Measurements from ENCODE around the gene SOBP.

The SOBP gene

DNA sequence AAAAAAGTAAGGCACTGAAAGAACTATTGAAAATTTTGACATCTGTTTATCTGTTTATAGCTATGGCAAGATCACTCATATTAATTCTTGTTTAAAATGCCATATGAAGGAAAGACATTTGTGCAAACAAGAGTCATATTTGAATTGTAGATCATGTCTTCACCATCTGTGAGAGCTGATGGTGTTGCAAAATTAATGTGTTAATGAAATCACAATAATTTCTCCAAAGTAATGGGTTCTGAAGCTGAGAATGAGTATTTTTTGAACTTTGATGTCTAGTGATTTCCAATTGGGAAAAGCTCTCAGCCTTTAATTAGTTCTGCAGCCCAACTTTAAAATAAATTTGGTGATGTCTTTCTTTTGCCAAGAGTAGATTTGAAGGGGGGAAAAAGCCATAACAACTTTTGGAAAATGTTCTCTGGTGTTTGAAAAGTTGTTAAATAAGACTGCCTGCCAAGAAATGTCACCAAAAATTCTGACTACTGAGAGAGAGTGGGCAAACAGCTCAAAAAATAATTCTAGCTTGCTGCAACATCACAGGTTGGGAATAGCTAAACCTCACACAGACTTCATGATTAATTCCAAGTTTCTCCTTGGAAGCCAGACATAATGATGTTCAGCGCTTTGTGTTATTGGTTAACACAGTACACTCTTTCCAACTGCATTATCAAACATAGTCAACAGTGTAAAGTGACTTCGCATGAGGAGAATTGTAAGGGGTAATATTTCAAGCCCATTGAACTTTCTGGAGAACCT is 142.6 kb downstream of the SOBP start:
- TF ChIP-seq GATA3 (IDR thresholded peaks at IDR 0.05; ENCODE audit: low read depth, low read length) (no peak), GATA2 (IDR thresholded peaks at IDR 0.05; ENCODE audit: low read depth, low read length) (no peak)

DNA sequence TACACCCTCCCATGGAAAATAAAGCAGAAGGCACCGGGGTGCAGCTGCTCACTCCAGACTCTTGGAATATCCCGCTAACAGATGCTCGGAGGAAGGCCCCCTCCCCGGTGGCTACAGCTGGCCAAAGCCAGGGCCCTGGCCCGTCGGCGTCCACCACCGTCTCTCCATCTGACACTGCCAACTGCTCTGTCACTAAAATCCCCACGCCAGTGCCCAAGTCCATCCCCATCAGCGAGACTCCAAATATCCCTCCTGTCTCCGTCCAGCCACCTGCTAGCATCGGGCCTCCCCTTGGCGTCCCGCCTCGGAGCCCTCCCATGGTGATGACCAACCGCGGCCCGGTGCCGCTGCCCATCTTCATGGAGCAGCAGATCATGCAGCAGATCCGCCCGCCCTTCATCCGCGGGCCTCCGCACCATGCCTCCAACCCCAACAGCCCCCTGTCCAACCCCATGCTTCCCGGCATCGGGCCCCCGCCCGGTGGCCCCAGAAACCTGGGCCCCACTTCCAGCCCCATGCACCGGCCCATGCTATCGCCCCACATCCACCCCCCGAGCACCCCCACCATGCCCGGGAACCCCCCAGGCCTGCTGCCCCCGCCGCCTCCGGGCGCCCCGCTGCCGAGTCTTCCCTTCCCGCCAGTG is 143.9 kb downstream of the SOBP start:
- no peak for TF ChIP-seq GATA3 (IDR thresholded peaks at IDR 0.05; ENCODE audit: low read depth, low read length)
- TF ChIP-seq GATA2 (IDR thresholded peaks at IDR 0.05; ENCODE audit: low read depth, low read length): no peak

DNA sequence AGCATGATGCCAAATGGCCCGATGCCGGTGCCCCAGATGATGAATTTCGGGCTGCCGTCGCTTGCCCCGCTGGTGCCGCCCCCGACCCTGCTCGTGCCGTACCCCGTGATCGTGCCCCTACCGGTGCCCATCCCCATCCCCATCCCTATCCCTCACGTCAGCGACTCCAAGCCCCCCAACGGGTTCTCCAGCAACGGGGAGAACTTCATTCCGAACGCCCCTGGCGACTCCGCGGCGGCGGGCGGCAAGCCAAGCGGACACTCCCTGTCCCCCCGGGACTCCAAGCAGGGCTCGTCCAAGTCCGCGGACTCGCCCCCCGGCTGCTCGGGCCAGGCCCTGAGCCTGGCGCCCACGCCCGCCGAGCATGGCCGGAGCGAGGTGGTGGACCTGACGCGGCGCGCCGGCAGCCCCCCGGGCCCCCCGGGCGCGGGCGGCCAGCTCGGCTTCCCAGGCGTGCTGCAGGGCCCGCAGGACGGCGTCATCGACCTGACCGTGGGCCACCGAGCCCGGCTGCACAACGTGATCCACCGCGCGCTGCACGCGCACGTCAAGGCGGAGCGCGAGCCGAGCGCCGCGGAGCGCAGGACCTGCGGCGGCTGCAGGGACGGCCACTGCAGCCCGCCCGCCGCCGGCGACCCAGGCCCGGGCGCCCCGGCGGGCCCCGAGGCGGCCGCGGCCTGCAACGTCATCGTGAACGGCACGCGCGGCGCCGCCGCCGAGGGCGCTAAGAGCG is 144.6 kb downstream of the SOBP start:
- TF ChIP-seq GATA3 (IDR thresholded peaks at IDR 0.05; ENCODE audit: low read depth, low read length) (no peak), GATA2 (IDR thresholded peaks at IDR 0.05; ENCODE audit: low read depth, low read length) (no peak)

DNA sequence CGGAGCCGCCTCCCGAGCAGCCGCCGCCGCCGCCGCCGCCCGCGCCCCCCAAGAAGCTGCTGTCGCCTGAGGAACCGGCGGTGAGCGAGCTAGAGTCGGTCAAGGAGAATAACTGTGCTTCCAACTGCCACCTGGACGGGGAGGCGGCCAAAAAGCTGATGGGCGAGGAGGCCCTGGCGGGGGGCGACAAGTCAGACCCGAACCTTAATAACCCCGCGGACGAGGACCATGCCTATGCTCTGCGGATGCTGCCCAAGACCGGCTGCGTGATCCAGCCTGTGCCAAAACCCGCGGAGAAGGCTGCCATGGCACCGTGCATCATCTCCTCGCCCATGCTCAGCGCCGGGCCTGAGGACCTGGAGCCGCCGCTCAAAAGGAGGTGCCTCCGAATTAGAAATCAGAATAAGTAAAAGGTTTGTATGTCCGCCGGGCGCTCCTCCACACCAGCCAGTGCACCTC is 145.2 kb downstream of the SOBP start:
- TF ChIP-seq GATA2 (IDR thresholded peaks at IDR 0.05; ENCODE audit: low read depth, low read length) (no peak), GATA3 (IDR thresholded peaks at IDR 0.05; ENCODE audit: low read depth, low read length) (no peak)

DNA sequence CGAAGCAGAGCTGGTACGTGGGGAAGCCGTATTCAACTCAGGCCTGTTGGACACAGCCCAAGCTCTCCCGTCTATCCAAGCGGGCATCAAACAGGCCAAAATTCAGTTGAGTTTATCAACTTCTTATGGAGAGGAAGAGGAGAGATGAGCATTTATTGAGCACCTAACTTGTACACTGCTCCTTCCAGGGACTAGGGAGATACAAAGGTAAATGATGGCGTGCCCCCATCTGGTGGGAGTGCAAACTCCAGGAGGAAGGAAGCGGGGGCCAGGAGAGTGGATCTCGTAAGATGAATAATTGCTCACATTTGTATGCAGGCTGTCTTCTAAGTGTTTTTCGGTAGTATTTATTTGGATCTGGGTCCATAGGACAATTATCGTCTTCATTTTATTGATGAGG is 146.6 kb downstream of the SOBP start:
- TF ChIP-seq GATA3 (IDR thresholded peaks at IDR 0.05; ENCODE audit: low read depth, low read length) (no peak), GATA2 (IDR thresholded peaks at IDR 0.05; ENCODE audit: low read depth, low read length) (no peak)

DNA sequence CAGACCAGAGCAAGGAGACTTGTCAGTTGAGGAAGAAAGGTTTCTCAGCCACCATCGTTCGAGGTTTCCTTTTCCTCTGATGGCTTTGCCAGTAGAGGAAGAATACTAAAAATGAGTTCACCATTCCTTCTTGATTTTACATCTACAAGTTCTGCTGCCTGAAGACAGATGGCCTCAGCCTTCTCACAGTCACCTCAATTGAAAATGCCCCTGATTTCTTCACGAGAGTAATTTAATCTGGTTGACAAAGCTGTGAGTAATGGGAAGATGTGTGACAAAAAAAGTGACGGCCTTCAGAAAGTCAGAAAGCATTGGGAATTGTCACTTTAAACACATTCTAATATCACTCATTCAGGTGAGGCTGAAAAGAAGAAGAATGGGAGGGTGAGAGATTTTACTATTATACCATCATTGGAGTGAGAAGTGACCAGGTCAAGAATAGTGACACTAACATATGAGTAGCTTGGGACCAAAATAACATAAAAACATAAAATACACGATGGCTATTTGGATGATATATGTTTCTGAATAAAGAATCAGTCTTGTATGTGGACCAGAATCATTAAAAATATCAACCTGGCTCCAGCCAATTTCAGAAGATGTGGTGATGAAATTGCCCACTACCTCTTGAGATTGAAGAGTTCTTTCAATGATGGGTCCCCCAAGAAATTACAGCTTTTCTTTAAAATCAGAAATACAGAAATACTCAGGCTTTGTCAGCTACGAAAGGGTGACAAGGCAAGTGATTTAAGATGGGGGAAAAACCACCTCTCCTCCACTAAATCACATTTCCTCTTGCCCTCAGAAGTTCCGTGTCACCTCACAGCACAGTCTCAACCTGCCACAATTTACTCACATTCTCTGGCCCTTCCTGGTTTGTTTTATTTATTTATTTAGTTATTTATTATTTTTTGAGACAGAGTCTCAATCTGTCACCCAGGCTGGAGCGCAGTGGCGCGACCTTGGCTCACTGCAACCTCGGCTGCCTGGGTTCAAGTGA is 147.7 kb downstream of the SOBP start:
- TF ChIP-seq GATA3 (IDR thresholded peaks at IDR 0.05; ENCODE audit: low read depth, low read length): no peak
- TF ChIP-seq GATA2 (IDR thresholded peaks at IDR 0.05; ENCODE audit: low read depth, low read length): no peak

DNA sequence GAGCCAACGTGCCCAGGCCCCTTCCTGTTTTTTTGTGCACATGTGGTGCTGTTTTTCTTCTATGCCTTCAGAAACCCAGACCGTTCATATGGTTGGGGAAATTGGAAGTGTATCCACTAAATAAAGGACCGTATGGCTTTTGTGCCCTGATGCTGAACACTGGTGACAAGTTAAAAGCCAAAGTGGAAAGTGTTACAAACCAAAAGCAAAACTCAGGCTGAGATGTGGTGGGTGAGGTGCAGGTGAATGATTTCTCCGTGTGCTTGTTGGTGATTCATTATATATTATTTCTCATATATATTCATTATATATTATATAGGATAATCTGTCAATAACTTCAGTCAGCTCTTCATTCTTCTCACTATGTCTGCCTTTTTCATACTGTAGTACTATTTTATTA is 148.6 kb downstream of the SOBP start:
- TF ChIP-seq GATA2 (IDR thresholded peaks at IDR 0.05; ENCODE audit: low read depth, low read length) (no peak), GATA3 (IDR thresholded peaks at IDR 0.05; ENCODE audit: low read depth, low read length) (no peak)

DNA sequence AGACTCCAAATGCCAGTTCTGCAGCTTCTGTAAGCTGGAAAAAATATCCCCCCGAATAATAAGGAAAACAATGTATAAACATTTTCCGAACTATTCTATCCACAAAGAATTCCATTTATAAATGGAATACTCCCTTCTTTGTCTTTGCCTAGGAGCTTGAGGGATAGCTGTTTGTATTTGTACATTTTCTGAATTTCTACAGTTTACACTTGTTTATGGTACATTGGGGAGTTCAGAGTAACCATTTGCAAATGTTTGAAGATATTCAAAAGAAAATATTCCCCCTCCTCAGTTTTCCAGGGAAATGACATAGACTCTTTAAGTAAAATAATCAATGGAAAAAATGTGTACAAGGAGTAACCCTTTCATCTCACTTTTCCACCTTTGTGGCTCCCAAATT is 149.6 kb downstream of the SOBP start:
- TF ChIP-seq GATA2 (IDR thresholded peaks at IDR 0.05; ENCODE audit: low read depth, low read length) (no peak), GATA3 (IDR thresholded peaks at IDR 0.05; ENCODE audit: low read depth, low read length) (no peak)

DNA sequence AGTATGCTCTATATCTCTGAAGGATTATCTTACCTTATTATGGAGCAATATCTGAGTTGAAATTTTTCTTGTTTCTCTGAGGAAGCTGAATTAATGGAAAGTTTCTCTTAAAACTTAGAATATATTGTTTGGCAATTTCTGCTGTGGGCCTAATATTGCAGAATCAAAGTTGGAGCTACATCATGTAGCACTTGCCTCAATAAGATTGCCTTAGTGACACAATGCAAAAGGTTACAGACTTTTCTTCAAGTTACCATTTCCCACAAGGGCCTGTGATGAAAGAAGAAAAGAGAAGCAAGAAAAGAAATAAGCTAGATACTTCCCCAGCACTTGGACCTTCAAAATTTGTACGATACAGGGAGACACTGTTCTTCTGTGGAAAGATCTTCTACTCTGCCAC is 151.2 kb downstream of the SOBP start:
- no peak for TF ChIP-seq GATA3 (IDR thresholded peaks at IDR 0.05; ENCODE audit: low read depth, low read length)
- no peak for TF ChIP-seq GATA2 (IDR thresholded peaks at IDR 0.05; ENCODE audit: low read depth, low read length)

DNA sequence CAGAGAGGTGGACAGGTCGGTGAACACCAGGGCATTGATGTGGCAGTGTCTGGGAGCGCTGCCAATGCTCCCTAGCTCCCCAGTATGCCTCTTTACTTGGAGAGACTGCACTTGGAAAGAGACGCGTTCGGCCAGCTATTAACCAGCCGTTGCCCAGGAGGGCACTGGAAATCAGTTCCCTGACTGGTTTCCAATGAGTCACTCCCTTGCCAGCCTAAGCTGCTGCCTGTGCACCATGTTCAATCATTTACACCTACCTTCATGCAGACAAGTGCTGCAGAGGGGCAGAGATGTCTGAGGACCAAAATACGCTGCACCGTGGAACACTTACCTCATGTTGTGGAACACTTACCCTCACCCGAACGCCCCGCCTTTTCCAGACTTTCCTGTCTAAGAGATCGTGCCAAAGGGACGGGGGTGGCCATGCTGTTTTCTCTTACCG is 151.6 kb downstream of the SOBP start:
- TF ChIP-seq GATA2 (IDR thresholded peaks at IDR 0.05; ENCODE audit: low read depth, low read length) (no peak), GATA3 (IDR thresholded peaks at IDR 0.05; ENCODE audit: low read depth, low read length) (no peak)

DNA sequence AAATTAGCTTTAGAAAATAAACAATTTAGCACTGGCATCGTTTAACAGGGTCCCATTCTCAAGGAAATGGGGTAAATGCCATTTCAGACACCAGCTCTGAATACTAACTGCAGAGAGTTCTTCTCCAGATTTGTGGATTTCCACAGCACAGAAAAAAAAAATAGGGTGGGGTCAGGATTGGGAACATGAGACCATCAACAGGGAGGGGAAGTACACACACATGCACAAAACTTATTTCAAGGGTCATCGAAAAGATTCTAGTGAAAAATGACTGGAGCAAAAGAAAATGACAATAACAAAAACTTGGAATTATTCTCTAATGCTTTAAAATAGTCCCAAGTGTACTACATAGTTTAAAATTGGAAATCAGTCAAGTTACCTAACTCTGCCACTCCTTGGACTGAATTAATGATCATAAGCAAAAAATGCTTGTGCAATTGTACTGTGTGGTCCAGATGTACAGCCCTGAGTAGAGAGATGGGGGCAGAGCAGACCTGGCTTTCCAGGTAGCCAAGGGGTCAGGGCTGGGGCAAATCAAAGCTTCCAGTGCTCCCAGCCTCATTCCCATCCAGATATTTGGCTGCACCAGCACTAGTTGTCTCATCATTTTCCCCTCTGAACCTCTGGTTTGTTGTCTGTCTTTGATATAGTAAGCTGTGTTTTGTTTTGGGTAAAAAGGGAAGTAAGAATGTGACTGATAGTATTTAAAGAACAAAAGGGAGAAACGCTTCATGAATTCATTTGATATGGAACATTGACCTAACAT is 152.4 kb downstream of the SOBP start:
- TF ChIP-seq GATA2 (IDR thresholded peaks at IDR 0.05; ENCODE audit: low read depth, low read length) (no peak), GATA3 (IDR thresholded peaks at IDR 0.05; ENCODE audit: low read depth, low read length) (no peak)

DNA sequence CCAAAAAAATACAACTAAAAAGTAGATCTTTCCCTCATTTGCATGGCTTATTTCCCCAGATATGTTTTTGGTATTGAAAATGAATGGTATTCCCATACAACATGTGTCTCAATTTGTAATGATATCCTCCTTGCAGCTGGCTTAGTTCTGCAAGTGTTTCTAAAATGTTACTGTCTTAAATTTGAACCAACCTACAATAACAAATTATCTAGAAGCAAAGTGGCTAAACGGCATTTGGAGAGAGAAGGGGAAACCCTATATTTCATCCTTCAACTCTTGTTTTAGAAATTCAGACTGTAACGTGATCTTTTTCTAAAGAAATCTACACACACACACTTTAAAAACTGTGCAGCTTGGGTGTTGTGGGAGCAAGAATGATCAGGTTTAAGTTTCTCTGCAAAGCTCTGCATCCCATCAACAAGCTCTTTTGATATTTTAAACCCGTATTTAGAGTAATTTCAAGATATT is 153.0 kb downstream of the SOBP start:
- TF ChIP-seq GATA2 (IDR thresholded peaks at IDR 0.05; ENCODE audit: low read depth, low read length): no peak
- TF ChIP-seq GATA3 (IDR thresholded peaks at IDR 0.05; ENCODE audit: low read depth, low read length): no peak

DNA sequence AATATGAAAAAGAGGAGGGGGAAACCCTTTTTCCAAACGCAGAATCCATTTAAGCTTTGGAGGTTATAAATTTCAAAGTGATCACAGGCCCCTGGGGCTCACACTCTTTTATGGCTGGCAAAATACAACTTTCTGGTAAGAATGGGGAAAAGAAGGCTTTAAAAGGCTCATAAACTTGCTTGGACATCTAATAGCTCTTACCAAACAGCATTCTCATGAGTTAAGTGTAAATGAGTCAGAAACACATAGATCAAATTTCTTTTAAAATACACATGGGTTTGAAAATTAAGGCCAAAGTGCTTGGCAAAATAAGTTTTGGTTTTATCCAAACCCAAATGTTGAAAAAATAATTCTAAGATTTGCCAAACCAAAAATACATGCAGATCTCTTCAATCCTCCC is 154.6 kb downstream of the SOBP start:
- no peak for TF ChIP-seq GATA3 (IDR thresholded peaks at IDR 0.05; ENCODE audit: low read depth, low read length)
- no peak for TF ChIP-seq GATA2 (IDR thresholded peaks at IDR 0.05; ENCODE audit: low read depth, low read length)

Measured in SH-SY5Y (cell line).